Activated gamma-delta T cell treated with Interleukin-2 at 50 U/mL for 16 hours (primary cell): ENCODE data around the gene NELFA.

Experiments used
- DNase-seq: peaks from one replicate; pipeline ENCODE4 v3.0.0-alpha.2; 2020

The NELFA gene

GRCh38 chr4:1981251-1982058 lies 27.3 kb downstream of the NELFA start:
- no peak for DNase-seq

DNA sequence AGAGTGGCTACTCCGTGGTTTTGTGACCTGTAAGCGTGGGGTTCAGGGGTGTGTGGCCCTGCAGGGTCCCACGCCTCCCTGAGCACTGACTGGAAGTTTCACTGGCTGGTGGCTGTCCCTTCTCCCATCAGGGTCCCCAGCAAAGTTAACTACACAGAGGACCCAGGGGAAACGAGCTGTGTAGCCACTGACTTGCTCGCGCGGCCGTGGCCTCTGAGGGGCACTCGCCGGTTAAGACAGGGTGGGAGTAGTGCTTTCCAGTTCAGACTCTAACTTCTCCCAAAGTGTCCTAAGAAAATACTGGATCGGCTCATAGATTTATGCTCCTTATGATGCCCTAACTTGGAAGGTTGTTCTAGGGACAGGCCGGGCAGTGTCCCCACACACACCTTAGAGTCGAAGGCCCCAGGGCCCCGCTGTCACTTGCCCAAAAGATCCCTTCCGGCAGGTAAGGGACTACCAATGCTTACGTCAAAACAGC lies 28.2 kb downstream of the NELFA start:
- DNase-seq, result no peak

DNA sequence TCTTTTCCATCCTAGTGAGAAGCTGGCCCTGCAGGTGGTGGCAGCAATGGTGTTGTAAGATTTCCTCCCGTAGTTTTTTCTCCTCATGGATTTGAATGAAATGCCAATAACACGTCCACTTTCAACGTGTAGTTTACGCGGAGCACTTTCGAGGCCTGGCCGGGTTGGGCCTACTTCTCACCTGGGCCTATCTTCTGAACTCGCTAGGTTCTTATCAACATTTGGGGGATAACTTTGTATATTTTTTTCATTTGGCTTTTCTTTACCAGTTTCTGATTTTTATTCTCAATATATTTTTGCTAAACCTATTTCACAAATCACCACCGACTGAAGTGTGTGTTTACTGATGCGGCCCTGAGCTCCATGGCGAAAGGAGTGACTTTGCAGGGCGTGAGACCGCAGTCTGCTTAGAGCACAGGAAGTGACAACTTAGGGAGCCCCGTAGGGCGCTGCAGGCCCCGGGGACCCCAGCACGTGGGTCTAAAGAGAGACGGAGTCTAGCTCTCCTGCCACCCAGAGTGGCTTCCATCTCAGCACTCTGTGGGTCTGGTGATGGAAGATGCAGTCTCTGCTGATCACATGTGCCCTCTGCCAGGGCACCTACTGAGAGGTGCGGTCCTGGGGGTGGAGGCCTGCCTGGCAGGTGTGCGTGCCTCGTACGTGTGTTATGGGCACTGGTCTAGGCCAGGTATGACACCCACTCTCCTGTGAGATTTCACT lies 29.1 kb downstream of the NELFA start:
- DNase-seq, result no peak

DNA sequence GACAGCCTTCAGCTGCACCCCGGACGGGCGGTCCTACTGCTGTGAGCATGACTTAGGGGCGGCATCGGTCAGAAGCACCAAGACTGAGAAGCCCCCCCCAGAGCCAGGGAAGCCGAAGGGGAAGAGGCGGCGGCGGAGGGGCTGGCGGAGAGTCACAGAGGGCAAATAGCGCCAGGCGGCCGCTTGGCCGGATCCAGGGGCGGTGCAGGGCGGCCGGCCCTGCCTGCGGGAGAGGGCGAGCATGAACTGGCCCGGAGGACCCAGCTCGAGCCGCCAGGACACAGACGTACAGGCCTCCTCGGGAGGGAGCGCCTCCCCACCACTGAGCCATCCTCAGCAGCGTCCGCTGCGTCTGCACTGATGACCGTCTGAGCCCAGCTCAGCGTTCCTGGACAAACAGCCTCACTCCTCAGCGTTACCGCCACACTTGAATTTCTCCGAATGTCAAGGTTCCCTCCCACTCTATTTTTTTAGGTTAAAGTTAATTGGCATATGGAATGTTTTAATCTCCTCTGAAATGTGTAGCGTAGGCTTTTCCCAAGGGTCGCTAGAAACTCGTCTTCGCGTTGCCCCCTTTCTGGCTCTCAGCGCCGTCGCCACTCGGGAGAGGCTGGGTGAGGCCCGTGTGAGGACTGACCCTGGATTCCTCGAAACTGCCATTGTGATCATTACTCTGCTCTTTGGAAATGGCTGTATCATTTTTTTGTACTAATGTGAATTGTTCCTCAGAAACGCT lies 29.9 kb downstream of the NELFA start:
- no peak for DNase-seq

DNA sequence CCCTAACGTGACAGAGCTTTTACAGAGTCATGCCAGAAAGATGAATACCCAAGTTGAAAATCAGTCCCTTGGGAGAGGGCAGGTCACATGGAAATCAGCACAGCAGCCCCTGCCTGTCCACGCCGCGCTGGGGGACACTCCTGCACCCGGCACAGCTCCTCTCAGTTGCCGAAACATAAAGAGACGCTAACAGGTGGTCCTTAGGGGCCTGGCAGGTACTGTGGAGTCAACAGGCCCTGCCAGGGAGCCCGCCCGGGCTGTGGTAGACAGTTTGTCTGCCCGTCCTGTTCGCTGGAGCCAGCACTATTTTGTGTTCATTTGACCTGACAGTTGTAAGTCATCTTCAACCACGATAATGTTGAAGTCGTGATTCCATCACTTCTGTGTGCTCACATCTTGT lies 30.5 kb downstream of the NELFA start:
- no peak for DNase-seq

DNA sequence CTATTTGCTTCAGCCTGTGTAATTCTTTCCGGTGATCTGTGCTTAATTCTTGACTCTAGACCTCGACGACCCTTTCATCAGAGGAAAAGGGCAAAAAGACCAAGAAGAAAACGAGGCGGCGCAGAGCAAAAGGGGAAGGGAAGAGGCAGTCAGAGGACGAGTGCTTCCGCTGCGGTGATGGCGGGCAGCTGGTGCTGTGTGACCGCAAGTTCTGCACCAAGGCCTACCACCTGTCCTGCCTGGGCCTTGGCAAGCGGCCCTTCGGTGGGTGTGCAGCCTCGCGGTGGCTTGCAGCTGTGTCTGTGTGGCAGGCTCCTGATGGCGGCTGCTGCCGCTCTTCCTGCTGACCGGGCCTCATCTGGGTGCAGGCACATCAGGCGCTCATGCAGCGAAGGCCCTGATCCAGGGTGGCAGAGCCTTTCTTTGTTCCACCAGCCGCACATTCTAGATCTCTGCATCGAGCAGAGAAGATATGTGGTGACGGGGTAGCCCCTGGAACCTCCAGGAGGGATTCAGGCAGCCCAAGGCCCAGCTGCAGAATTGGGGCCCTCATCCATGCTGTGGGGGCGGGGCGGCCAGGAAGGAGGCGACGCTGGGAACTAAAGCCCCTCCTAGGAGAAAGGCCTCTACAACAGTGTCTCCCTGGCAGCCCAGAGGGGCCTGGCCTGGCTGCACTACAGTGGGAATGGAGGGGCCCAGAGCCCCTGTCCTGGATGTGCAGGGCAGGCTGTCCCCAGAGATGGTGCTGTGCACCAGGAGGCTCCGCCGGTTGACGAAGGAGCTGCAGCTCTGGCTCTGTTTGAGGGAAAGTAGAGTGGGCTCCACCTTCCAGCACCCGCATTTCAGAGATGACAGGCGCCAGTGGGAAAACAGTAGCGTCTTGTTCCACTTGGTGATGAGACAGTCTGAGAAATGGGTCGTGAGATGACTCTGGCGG lies 32.1 kb downstream of the NELFA start:
- no peak for DNase-seq

DNA sequence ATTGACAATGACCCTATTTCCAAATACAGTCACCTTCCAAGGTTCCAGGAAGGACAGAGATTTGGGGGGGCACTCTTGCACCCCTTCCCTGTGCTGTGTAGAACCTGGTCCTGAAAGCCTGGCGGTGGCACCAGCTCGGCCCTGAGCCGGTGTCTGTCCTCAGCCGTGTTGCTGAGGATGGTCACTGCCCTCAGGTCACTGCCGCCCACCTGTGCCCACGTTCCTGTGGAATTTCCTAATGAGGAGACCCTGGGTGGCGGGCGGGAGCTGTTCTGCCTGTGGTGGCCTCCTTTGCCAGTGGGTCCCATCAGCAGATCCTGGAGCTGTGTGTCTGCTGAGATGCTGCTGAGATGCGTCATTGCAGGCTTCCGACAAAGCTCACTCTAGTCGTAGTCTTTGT lies 32.9 kb downstream of the NELFA start:
- no peak for DNase-seq

GRCh38 chr4:1975391-1975801 lies 33.4 kb downstream of the NELFA start:
- no peak for DNase-seq

GRCh38 chr4:1974840-1975239 lies 33.9 kb downstream of the NELFA start:
- DNase-seq, result no peak

GRCh38 chr4:1973661-1974060 lies 35.1 kb downstream of the NELFA start:
- no peak for DNase-seq

- DNase-seq, result no peak
Observed at GRCh38 chr4:1973218-1973617, 35.6 kb downstream of the NELFA start.

- no peak for DNase-seq
Observed at GRCh38 chr4:1972414-1972813, 36.4 kb downstream of the NELFA start.

GRCh38 chr4:1971456-1972200 lies 37.1 kb downstream of the NELFA start:
- no peak for DNase-seq

DNA sequence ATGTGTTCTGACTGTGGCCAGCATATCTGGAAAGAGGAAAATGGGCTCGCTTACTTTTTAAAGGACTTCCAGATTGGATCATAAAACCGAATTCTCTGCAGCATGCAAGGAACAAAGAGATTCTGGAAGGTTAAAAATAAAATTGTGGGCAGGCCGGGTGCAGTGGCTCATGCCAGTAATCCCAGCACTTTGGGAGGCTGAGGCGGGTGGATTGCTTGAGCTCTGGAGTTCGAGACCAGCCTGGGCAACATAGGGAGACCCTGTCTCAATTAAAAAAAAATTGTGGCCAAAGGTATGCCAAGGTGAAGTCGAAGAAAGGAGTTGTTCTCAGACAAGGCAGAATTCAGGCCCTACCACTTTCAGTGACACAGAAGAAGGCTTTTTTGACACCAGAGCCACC lies 37.8 kb downstream of the NELFA start:
- no peak for DNase-seq

- DNase-seq, result no peak
Observed at GRCh38 chr4:1969928-1970723, 38.6 kb downstream of the NELFA start.

DNA sequence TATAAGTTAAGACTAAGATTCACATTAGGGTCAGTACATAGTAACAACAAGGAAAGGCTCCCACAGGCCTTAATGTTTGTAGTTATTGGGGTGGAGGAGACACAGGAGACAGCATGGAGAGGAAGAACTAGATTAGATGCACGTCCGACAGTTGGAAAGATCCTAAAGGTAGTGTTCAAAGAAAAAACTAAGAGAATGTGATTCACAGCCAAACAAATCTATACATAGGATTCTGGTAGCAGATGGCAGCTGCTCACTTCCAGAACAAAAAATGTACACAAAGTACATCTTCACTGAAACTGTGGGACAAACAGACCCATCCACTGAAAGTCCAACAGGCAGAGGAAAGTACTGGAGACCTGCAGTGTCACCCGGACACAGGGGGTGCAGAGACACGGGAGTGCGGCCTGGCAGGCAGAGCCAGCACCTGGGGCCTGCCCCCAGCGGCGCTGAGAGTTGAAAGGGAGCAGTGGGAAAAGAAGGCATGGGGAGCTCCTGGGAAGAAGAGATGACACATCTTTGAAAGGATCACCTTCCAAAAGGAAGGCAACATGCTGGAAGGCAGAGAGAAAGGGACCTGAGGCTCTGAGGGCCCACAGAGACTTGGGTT lies 40.0 kb downstream of the NELFA start:
- DNase-seq, result no peak

DNA sequence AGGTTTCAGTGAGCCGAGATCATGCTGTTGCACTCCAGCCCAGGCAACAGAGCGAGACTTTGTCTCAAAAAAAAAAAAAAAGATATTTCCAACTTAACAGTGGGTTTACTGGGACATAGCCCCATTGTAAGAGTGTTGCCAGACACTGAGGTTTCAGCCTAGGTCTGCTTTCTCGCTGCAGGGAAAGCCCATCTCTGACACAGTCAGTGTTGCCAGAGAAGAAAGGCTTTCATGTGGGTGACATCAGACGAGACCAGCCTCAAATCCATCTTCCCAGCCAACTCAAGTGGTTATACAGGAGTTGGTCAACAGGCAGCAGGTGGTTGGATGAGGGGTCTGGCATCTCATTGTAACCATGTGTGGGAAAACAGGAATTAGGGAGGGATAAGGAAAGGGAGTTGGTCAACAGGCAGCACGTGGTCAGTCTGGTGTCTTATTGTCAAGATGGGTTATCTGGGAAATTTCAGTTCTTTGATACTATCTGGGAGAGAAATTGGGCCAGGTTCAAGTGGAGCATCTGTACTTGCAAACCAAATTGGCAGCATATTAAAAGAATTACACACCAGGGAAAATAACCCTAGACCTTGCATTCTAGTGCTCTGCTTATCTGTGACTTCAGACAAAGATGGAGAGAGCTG lies 41.1 kb downstream of the NELFA start:
- DNase-seq, result no peak

GRCh38 chr4:1964971-1965370 lies 43.8 kb downstream of the NELFA start:
- no peak for DNase-seq

DNA sequence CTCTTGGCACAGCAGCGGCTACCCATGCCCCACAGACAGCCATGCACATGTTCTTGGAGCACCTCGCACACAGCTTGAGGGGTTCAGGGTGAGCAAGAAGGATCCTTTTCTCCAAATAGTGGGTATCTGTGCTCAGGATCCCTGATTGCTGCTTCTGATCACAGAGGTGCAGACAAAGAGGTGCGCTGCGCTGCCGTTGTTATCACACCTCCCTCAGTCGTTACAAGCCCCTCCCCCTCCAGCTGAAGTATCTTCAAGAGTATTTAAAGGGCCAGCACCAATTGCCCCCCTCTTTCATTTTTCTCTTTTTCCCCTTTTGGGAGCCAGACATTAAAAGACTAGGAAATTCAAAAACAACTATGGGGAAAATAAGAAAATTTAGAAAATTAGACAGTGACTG lies 44.3 kb downstream of the NELFA start:
- DNase-seq, result no peak

GRCh38 chr4:1962980-1963379 lies 45.8 kb downstream of the NELFA start:
- no peak for DNase-seq
